Fibroblast of lung (primary cell): ENCODE results near the gene CDH15. TPM values are rescaled to one million over a fixed set of nuclear protein-coding genes. Genes with fewer than 3 reads are reported as not detected.

Experiments used
- DNase-seq, 2 donors: peaks; one replicate each; pipeline versions ENCODE4 v3.0.0 to v3.0.0-alpha.2; 2010; ENCODE audit warnings: low read depth in 2 of 2
- H2AFZ ChIP-seq: 2 replicates; pipeline ENCODE4 v1.5.1; 2012; ENCODE audit warnings: low read length, control low read depth, inconsistent platforms
- H3K27ac ChIP-seq: 2 replicates; pipeline ENCODE4 v1.5.1; 2011; ENCODE audit warnings: low read length, control low read depth; ENCODE audit not compliant: insufficient read depth
- H3K27me3 ChIP-seq: 2 replicates; pipeline ENCODE4 v1.5.1; 2011; ENCODE audit warnings: mild to moderate bottlenecking, low read length; ENCODE audit not compliant: control insufficient read depth, insufficient read depth
- H3K36me3 ChIP-seq: 2 replicates; pipeline ENCODE4 v1.5.1; 2011; ENCODE audit warnings: low read length; ENCODE audit not compliant: control insufficient read depth, insufficient read depth
- H3K4me1 ChIP-seq: 2 replicates; pipeline ENCODE4 v1.5.1; 2011; ENCODE audit warnings: low read length; ENCODE audit not compliant: control insufficient read depth, insufficient read depth; ENCODE audit errors: extremely low read depth
- H3K4me2 ChIP-seq: 2 replicates; pipeline ENCODE4 v1.5.1; 2011; ENCODE audit warnings: low read length, control low read depth; ENCODE audit not compliant: insufficient read depth; ENCODE audit errors: extremely low read depth
- H3K4me3 ChIP-seq, 4 experiments: fragments of 200-600 bp in 1 of 4; sonication (generic) in 1 of 4; replicated peaks in 1 of 4; 2 replicates each; pipeline ENCODE4 v1.5.1; 2011 to 2016; ENCODE audit warnings: low read length in 4 of 4, low read depth in 3 of 4, mild to moderate bottlenecking in 3 of 4, control low read depth in 2 of 4, inconsistent platforms in 1 of 4, mixed read lengths in 1 of 4; ENCODE audit not compliant: insufficient read depth in 1 of 4; ENCODE audit errors: control extremely low read depth in 1 of 4
- H3K79me2 ChIP-seq: 2 replicates; pipeline ENCODE4 v1.5.1; 2012; ENCODE audit warnings: mild to moderate bottlenecking, low read length, inconsistent platforms; ENCODE audit not compliant: control insufficient read depth, insufficient read depth
- H3K9ac ChIP-seq: 2 replicates; pipeline ENCODE4 v1.5.1; 2011; ENCODE audit warnings: mild to moderate bottlenecking, low read length, control low read depth; ENCODE audit not compliant: insufficient read depth
- H3K9me3 ChIP-seq: 2 replicates; pipeline ENCODE4 v1.5.1; 2012; ENCODE audit warnings: low read depth, low read length; ENCODE audit not compliant: control insufficient read depth, insufficient read depth
- H4K20me1 ChIP-seq: 2 replicates; pipeline ENCODE4 v1.5.1; 2011; ENCODE audit warnings: low read length; ENCODE audit not compliant: control insufficient read depth, insufficient read depth; ENCODE audit errors: extremely low read depth
- CTCF ChIP-seq, 2 donors: IDR thresholded peaks in 1 of 2; conservative IDR thresholded peaks in 1 of 2; 1 replicate in 1 of 2; 2 replicates in 1 of 2; pipeline ENCODE4 v1.5.1; 2011 to 2012; ENCODE audit warnings: low read length in 2 of 2, control low read depth in 1 of 2, inconsistent platforms in 1 of 2, low read depth in 1 of 2, mild to moderate bottlenecking in 1 of 2
- EZH2 ChIP-seq: IDR thresholded peaks from 2 replicates; pipeline ENCODE4 v1.5.1; 2012; ENCODE audit warnings: low read length, control low read depth, mild to moderate bottlenecking; ENCODE audit errors: missing control alignments
- polyA plus RNA-seq, 2 donors: library from polyadenylated mRNA; depleted of rRNA in 1 of 2; stranded (reverse) in 1 of 2; unstranded in 1 of 2; fragments of >200 nt; gene quantifications; 2 replicates each; pipeline ENCODE4 v1.2.1, GENCODE V29; 2011 to 2012; ENCODE audit warnings: missing spikeins in 1 of 2
- total RNA-seq: library from RNA; depleted of rRNA; stranded (reverse); fragments of >200 nt; gene quantifications from 2 replicates; pipeline ENCODE4 v1.2.1, GENCODE V29; 2014

The CDH15 gene
- total and polyA plus RNA-seq, 2 donors (not counting 1 experiment from before 2014, with no cell fraction given) = 0.10 to 0.99 TPM

GRCh38 chr16:89217388-89218191 is 46.0 kb downstream of the CDH15 start, which contains the start of gene ZNF778:
Gene ZNF778 (plus strand): TSS chr16:89217703. CDS start chr16:89221128, 3,425 bp downstream.
- Histone ChIP-seq H3K4me1 (peaks cover 2% of the 10 kb centered on the region), H2AFZ (peak within 1 kb of the TSS; percentile 63), H3K27ac (peak within 1 kb of the TSS; percentile 91), H3K79me2 (peaks cover 13% of the 10 kb centered on the region), H3K27me3 (no peaks in the 10 kb centered on the region), H3K4me3 (peak within 1 kb of the TSS; percentile 62 to 91 (median 84)), H3K9ac (peak within 1 kb of the TSS; percentile 86), H4K20me1 (no peaks in the 10 kb centered on the region), H3K9me3 (no peaks in the 10 kb centered on the region), H3K4me2 (peak within 1 kb of the TSS; percentile 95), H3K36me3 (peaks cover 4% of the 10 kb centered on the region)
- peak; percentile 80 to 85 for DNase-seq
- TF ChIP-seq EZH2 (no peak), CTCF (conservative IDR thresholded peaks at IDR 0.05 in 1 of 2, IDR thresholded peaks at IDR 0.05 in 1 of 2; ENCODE audit: low read depth in 1 of 2, low read length in 2 of 2) (no peak)

- H4K20me1 ChIP-seq = no peaks in the 10 kb centered on the region
- H3K4me3 ChIP-seq = no peak overlapping the region
- peaks cover 2% of the 10 kb centered on the region for H3K4me1 ChIP-seq
- no peak overlapping the region for H3K9ac ChIP-seq
- H3K4me2 ChIP-seq = no peak overlapping the region
- H3K27me3 ChIP-seq = no peaks in the 10 kb centered on the region
- no peaks in the 10 kb centered on the region for H3K9me3 ChIP-seq
- no peak for DNase-seq
- no peak overlapping the region for H2AFZ ChIP-seq
- peaks cover 9% of the 10 kb centered on the region for H3K36me3 ChIP-seq
- TF ChIP-seq CTCF (conservative IDR thresholded peaks at IDR 0.05 in 1 of 2, IDR thresholded peaks at IDR 0.05 in 1 of 2; ENCODE audit: low read depth in 1 of 2, low read length in 2 of 2) = no peak
- no peak for TF ChIP-seq EZH2
- peaks cover 13% of the 10 kb centered on the region for H3K79me2 ChIP-seq
- no peak overlapping the region for H3K27ac ChIP-seq
Observed at GRCh38 chr16:89219365-89219764, 47.8 kb downstream of the CDH15 start.

- DNase-seq = no peak
- Histone ChIP-seq H3K9me3 (peaks cover 2% of the 10 kb centered on the region), H3K4me1 (peaks cover 2% of the 10 kb centered on the region), H3K79me2 (peaks cover 13% of the 10 kb centered on the region), H3K4me3 (no peak overlapping the region), H3K36me3 (peaks cover 14% of the 10 kb centered on the region), H3K9ac (no peak overlapping the region), H3K4me2 (no peak overlapping the region), H3K27ac (no peak overlapping the region), H4K20me1 (no peaks in the 10 kb centered on the region), H2AFZ (no peak overlapping the region), H3K27me3 (no peaks in the 10 kb centered on the region)
- no peak for TF ChIP-seq EZH2
- no peak for TF ChIP-seq CTCF (conservative IDR thresholded peaks at IDR 0.05 in 1 of 2, IDR thresholded peaks at IDR 0.05 in 1 of 2; ENCODE audit: low read depth in 1 of 2, low read length in 2 of 2)
Observed at GRCh38 chr16:89221604-89222003, 50.1 kb downstream of the CDH15 start.
